ENCODE data around the gene CNEP1R1.

CNEP1R1 gene

DNA sequence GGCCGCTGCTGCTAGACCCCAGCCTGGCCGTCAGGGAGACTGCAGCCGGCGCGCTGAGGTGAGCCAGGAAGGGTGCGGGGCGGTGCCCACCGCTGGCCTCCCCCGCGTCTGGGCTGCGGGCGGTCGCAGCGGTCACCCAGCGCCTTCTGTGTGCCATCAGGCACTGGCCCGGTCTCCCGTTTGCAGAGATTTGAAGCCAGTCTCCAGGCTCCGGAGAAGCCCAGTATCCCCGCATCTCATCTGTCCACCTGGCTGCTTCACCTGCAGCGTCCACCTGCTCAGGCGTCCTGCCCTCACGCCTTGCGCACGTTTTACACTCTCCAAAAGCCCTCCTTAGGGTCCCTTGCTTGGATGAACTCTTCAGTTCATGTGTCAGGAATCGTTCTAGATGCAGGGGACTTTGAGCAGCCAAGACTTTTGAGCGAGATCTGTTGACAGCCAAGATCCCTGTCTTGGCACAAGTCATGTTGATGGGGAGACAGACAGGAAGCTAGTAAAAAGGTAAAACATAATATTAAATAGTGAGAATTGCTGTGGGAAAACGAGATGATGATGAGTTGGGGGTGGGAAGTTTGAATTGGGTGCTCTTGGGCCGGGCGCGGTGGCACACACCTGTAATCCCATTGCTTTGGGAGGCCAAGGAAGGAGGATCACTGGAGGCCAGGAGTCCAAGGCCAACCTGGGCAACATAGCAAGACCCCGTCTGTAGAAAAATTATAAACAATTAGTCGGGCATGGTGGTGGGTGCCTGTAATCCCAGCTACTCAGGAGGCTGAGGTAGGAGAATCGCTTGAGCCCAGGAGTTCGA is 41.7 kb downstream of the CNEP1R1 start:
- no peak for DNase-seq (ENCODE audit: low read depth)
- TF ChIP-seq, protein P1, sequence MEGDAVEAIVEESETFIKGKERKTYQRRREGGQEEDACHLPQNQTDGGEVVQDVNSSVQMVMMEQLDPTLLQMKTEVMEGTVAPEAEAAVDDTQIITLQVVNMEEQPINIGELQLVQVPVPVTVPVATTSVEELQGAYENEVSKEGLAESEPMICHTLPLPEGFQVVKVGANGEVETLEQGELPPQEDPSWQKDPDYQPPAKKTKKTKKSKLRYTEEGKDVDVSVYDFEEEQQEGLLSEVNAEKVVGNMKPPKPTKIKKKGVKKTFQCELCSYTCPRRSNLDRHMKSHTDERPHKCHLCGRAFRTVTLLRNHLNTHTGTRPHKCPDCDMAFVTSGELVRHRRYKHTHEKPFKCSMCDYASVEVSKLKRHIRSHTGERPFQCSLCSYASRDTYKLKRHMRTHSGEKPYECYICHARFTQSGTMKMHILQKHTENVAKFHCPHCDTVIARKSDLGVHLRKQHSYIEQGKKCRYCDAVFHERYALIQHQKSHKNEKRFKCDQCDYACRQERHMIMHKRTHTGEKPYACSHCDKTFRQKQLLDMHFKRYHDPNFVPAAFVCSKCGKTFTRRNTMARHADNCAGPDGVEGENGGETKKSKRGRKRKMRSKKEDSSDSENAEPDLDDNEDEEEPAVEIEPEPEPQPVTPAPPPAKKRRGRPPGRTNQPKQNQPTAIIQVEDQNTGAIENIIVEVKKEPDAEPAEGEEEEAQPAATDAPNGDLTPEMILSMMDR (IDR thresholded peaks at IDR 0.05; ENCODE audit: control insufficient read depth, insufficient read depth, low read depth, low read length, missing control alignments), result no peak
- peak overlapping the region; percentile 91 for H3K4me3 ChIP-seq (ENCODE audit: control insufficient read depth, low read depth, low read length)

DNA sequence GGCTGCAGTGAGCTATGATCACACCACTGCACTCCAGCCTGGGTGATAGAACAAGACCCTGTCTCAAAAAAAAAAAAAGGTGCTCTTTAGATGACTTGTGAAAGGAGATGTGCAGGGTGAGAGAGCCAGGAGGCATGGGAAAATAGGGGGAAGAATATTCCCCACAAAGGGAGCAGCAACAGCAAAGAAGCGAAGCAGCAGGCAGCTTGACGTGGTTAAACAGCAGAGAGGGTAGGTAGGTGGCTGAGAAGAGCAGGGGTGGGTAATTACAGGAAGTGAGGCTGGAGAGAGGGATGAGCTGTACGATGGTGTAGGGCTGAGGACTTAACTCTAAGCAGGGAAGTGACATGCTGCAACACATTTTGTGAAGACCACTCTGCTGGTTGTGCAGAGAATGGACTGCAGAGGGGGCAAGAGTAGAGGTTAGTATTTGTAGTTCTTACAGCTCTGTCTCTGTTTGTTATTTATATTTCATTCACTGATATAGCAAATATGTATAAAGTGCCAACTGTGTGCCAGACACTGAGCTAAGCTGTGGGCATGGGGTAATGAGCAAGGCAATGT is 42.3 kb downstream of the CNEP1R1 start:
- peak; percentile 46 for DNase-seq (ENCODE audit: low read depth)
- TF ChIP-seq, protein P1 (IDR thresholded peaks at IDR 0.05; ENCODE audit: control insufficient read depth, insufficient read depth, low read depth, low read length, missing control alignments), result peak; percentile 72
- peak overlapping the region; percentile 11; the same call in 1 of the 2 replicates for H3K4me3 ChIP-seq (ENCODE audit: control insufficient read depth, low read depth, low read length)

DNA sequence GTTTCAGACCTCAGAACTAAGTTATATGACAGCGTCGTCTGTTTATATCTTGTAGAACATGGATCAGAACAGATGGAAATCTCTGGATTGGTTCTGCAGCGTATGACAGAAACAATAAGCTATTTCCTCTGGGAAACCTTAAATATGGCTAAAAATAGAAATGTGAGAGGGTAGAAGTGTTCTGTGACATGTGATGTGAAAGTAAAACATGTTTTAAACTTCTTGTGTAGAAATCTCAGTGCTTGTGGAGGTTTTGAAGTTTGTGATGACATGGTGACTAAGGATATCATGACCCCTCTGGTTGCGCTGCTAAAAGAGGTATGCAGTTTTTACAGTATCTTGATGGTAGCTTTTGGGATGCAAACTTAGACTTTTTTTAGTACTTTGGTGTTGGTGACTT is 43.5 kb downstream of the CNEP1R1 start:
- no peak overlapping the region for H3K4me3 ChIP-seq (ENCODE audit: control insufficient read depth, low read depth, low read length)
- DNase-seq (ENCODE audit: low read depth), result no peak
- TF ChIP-seq, protein P1 (IDR thresholded peaks at IDR 0.05; ENCODE audit: control insufficient read depth, insufficient read depth, low read depth, low read length, missing control alignments), result no peak

DNA sequence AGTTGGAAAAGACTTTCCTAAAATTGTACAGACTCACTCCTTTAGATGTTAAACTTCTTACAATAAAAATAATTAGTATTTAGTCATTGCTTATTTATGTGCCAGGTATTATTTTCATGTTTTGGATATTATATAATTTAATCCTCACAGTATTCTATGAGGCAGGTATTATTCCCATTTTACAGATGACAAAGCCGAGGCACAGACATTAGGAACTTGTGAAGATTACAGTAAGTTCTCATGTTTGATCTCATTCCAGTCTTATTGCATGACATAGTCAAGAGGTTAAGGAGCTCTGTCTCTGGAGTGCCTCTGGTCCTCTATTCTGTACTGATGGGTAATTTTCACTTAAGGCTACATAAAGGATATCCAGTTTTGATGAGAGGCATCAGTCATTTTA is 44.0 kb downstream of the CNEP1R1 start:
- H3K4me3 ChIP-seq (ENCODE audit: control insufficient read depth, low read depth, low read length), result no peak overlapping the region
- TF ChIP-seq, protein P1 (IDR thresholded peaks at IDR 0.05; ENCODE audit: control insufficient read depth, insufficient read depth, low read depth, low read length, missing control alignments), result no peak
- DNase-seq (ENCODE audit: low read depth), result no peak

DNA sequence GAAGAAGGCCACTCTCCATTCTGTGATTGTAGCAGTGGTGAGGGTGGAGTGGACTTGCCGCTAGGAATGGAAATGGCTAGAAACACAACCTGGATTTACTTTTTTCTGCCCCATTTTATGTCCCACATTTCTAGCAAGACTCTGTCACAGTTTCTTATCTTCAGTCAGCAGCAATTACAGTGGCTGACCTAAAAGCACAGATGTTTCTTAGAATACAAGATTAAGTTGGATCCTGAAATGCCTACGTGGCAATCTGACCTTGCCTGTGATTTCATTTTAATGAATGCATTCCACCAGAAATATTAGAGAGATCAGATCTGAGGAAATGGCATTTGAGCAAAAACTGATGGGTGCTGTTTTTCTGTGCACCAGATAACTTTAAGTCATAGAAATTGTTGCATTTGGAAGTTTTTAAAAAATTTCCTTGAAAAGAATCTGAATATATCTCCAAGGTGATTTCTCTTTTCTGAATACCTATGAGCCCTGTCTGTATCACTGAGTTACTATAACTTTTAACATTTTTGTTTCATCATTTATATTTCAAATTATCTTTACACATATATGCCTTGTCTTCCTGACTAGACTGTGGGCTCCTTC is 46.1 kb downstream of the CNEP1R1 start:
- H3K4me3 ChIP-seq (ENCODE audit: control insufficient read depth, low read depth, low read length), result no peak overlapping the region
- TF ChIP-seq, protein P1 (IDR thresholded peaks at IDR 0.05; ENCODE audit: control insufficient read depth, insufficient read depth, low read depth, low read length, missing control alignments), result no peak
- DNase-seq (ENCODE audit: low read depth), result no peak

DNA sequence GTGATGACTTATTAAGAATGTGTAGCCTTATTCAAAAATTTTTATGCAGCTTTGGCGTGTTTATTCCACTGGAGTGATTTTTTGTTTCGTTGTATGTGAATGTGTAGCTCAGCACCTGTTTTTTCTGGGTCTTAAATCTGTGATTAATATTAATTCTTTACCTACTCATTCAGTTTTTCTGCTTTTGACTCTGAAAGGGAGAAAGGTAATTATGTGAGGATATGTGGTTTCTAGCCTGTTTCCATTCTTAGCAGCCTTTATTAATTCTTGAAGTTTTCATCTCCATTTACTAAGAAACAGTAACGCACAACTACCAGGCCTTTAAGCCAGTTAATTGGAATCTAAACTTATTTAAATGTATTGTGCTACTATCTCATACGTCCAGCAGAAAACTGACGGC is 47.7 kb downstream of the CNEP1R1 start:
- no peak overlapping the region for H3K4me3 ChIP-seq (ENCODE audit: control insufficient read depth, low read depth, low read length)
- DNase-seq (ENCODE audit: low read depth), result no peak
- TF ChIP-seq, protein P1 (IDR thresholded peaks at IDR 0.05; ENCODE audit: control insufficient read depth, insufficient read depth, low read depth, low read length, missing control alignments), result no peak

All from AG09309 (cell line).